Measurements from ENCODE around the gene LSAMP.
A peak's percentile ranks its signal among the peaks of the same experiment; 100 is the strongest.
"Not testable (repeated sequence)": the region's sequence is repeated elsewhere in the genome, so short reads cannot be mapped to it uniquely, and the experiment has no call there.

LSAMP gene

DNA sequence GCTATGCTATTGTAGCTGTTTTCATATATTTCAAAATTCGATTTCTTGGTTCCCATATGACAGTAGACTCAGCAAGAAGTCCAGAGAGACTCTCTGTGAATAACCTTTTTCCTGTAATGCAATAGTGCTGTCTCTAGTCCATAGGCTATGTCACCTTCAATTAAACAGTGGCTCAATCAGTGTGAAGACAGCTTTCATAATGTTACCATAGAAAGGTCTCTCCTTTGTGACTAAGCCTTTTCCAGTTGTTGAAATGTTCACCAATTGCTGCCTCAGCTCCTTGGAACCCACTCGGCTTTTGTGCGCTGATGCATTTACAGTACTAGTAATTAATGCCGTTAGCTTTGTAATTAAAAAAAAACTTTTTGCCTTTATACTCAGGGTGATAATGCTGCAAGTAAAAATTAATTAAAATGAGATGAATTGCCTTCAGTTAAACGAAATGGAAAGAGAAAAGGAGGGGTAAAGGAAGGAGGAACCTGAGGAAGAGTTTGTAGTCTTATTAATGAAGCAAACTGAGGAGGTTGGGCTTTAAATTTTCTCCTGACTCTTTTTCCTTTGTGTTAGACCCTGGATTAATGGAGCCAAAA lies 214.8 kb downstream of the LSAMP start:
- DNase-seq, result no peak

DNA sequence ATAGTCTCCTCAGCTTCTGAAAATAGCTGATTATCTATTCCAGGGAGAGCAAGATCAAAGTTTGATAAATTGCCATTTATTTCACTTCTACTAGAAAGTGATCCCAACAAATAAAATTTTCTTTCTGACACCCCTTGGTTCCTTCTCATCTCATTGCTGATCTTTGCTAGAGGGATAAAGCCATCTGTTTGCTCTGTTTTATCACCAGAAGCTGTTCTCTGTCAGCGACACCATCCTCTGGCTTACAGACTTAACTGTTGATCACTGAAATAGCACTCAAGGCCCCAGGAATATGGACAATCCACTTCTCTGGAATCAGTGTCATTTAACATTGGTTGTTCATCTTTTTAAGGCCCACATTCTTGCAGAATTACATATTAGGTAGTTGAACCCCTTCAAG lies 219.0 kb downstream of the LSAMP start:
- no peak for DNase-seq

DNA sequence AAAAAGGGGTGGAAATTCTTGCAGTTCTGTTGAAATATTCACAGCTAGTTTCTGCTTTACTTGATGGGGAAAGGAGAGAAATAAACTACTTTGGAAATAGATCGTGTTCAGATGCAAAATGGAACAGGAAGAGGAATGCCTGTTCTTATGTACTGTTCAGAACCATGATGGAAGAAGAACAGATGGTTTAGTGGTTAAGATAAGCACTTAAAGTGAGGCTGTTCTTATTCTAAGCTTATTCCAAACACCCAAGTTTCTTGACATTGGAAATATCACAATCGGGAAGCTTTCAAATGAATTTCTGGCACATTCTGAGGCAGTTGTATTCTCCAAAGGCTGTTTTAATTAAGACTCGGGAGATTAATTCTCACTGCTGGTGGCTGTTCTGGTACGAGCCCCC lies 228.5 kb downstream of the LSAMP start:
- DNase-seq, result no peak

DNA sequence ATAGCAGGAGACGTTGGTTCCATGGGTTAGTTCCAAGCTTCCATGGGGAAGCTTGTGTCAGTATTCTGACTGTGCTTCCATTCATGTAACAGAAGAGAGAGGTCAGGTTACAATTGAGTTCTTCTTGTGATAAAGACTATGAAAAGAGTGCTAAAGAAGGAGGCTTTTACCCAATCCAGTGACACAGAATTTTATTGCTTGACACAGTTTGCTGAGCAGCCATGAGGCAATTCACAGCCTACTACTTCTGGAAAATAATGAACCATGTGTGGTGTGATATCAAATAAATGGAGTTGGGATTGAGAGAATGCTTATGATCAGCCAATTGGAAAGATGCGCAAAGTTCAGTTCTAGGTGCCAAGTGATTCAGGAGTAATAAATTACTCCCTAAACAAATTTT lies 233.4 kb downstream of the LSAMP start:
- no peak for DNase-seq

DNA sequence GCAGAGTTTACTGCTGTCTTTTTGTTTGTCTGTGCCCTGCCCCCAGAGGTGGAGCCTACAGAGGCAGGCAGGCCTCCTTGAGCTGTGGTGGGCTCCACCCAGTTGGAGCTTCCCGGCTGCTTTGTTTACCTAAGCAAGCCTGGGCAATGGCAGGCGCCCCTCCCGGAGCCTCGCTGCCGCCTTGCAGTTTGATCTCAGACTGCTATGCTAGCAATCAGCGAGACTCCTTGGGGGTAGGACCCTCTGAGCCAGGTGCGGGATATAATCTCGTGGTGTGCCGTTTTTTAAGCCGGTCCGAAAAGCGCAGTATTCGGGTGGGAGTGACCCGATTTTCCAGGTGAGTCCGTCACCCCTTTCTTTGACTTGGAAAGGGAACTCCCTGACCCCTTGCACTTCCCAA lies 236.5 kb downstream of the LSAMP start:
- DNase-seq, result not testable (repeated sequence)

DNA sequence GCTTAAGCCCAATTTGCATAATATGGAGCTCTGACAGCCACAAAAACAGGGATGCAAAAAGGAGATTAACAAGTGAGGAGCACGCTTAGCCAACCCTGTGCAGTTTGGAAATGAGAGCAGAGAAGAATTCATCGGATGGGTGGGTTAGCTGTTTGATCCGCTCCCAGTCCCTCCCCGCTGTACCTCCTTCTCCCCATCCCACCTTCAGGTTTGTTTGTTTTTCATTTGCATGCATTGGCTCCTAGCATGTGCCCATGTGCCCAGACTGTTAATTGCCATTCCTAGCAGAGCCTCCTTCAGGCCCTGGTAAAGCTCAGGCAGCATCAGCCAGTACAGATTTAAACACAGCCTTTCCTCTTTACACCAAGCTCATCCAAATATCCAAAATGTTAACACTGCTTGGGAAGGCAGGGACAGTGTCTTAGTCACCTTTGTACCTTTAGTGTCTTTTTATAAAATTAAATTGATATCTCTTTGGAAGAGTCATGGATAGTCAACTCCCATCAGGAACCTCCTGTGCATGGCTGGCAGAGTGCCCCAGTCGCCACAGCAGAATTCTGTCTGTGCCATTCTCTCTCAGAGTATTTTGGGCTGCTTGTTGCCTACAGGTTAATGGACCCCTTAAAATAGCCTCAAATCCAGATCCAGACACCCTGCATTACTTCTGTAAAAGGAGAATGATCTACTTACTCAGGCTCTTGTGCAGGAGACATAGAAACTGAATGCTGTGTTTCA lies 244.2 kb downstream of the LSAMP start:
- no peak for DNase-seq

DNA sequence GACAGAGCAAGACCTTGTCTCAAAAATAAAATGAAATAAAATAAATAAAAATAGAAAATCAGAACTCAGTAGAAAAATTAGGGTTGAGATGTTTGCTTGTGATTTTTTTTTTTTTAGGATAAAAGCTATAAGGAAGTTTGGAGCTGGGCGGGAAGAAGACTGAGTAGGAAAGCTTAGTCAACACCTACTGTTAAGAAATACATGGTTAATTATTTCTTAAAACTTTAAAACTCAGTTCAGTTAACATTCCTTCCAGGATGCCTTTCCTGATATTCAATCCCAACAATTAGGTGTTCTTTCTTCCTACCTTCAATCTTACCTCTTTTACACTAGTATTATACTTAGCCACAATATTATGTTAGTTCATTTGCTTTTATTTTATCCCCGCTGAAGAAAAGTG lies 246.2 kb downstream of the LSAMP start:
- no peak for DNase-seq

DNA sequence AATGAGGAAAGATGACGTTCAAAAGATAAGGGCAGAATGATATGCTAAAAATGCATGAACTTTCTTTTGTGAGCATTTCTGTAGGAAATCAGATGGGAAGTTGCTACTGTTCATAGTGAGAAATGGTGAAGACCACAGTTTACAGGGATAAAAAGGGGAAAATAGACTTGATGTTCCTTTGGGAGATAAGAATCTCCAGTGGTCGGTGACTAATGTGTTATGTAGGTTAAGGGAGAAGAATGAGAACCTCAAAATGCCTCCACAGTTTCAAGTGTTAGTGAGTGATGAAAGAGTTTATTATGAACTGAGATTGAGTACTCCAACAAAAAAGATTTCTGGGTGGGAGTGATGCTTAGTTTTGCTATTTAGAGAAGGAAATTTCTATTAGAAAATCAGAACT lies 247.2 kb downstream of the LSAMP start:
- DNase-seq, result no peak

DNA sequence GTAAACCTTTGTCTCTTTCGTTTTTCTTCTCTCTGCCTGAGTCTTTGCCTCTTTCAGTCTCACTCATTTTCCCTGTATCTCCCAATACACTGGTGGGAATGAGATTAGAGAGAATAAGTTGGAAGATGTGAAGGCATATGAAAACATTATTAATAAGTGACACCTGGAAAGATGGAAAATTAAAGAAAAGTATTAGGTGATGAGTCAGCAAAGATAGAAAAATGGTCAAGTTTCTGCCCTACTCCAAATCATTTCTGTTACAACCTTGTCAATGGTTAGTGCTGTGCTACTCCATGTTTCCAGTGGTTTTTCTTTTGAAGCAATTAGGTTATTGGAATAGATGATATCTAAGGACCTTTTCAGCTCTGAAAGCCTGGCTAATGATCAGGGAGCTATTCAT lies 252.8 kb downstream of the LSAMP start:
- DNase-seq, result no peak

DNA sequence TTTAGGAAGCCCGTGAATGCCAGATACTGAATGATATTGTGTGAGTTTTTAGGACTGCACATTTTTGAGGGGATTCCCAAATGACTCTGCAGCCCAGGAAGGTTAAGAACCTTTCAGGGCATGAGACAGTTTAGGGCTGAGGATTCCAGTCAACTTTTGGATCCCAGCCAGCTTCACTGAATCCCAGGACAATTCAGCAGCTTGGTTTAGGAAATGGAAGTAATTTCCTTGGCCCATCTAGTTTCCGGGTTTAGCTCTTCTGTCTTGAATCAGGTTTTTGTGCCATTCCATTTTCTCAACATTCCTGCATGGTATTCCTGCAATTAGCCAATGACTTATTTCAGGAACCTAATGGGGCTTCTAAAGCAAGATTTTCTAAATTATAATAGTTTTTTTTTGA lies 253.9 kb downstream of the LSAMP start:
- DNase-seq, result no peak

DNA sequence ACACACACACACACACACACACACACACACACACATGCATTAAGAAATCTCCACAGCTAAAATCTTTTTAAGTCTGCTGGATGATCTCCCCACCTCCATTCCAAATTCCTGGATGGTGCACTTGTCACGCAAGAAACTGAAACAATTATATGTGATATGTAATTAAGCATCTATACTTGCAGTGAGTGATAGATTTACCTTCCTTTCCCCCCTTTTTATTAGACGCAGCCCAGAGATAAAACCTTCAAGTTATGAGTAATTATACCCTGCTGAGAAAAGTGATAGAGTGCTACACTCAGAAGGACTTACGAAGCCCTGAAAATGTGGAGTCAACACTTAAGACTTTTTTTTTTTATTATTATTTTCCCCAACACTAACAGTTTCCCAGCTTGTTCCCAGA lies 255.2 kb downstream of the LSAMP start:
- DNase-seq, result no peak

DNA sequence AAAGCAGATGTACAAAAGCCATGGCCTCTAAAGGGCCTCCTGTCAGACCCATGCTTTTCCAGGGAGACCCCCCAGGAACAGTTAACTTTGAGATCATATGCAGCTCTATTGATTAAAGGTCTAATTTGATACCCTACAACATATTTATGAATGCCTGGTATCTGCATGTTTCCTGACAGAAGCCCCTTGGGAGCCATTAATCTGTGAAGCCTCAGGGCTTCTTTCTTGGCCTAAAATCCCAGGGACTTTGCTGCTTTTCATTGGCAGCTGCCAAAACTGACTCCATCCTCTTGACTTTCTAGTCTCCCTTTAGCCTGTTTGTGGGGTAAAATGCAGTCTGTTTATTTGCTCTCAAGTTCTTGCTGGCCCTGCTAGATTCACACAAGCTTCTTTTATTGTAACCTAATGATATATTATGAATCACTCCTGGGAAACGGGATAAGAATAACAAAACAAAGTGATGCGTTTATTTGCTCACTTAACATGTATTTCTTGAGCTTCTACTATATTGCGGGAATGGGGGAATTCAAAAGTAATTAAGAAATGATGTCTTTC lies 257.0 kb downstream of the LSAMP start:
- peak; percentile 4 for DNase-seq

DNA sequence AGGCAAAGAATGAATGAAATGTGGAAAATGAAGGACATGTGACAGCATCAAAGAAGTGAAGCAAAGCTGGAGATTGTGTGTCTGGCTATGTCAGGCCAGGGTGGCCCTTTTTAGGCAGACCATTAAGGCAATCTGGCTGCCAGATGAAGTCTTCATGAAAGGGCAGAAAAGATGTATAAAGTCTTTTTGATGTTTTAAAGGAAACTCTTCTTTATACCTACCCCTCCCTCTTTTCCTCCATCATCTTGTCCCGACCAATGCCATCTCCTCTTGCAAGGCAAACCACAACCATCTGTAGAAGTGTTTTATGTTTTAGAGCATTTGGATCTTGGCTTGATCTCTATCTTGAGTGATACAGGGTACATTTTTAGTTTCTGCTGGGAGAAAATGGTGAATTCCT lies 259.2 kb downstream of the LSAMP start:
- DNase-seq, result no peak

DNA sequence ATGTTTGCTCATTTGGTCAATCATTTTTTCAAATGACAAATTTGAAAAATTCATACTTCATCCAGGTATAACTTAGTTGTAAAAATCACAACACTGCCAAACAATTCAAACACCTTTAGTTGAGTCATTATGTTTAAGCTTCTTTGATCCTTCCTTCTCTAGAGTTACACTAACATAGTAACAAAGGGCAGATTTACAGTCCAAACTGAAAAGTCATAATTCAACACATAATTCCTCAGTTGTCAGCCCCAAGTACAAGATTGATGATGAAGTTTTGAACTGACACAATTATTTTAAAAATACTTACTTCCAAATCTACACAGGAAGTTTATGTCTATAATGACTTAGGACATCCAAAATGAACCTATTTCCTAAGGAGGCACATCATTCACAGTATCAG lies 264.1 kb downstream of the LSAMP start:
- no peak for DNase-seq

DNA sequence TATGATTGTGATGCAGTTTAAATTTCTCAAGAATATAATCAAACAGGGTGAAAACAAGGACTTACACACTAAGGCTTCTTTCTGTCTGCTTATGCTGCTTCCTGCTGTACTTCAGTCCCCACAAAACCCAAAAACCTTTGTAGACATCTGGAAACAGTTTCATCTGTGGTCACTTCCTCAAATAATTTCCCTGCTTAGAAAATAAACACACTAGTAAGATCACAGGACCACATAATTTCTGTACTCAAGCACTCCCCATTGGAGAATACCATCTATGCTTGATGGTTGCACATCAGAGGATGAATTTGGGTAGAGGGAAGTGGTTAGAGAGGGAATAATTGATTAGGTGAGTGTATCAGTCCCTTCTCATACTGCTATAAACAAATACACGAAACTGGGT lies 266.2 kb downstream of the LSAMP start:
- DNase-seq, result no peak

DNA sequence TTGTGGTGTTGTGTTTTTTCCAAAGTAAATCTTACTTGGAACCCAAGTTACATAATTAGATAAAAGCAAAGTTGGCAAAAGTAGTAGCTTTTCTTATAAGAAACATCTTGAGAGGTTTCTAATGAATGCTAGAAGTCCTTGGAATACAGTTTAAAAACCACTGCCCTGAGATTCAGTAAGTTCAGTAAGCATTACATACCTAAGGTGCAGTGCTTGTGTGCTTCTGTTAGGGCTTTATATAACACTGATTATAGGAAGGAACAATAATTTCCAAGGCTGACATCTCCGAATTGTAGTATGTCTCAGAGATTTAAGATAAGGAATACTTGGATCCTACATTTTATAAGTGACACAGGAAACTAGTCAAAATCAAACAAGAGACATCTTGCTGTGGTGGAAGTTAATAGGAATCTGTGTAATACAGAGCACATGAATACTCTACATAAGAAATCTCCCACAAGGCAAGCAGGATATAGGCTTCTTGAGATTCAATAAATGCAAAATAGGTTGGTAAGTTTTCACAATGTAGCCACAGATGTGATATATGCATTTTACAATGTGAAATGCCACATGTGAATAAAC lies 268.2 kb downstream of the LSAMP start:
- no peak for DNase-seq

DNA sequence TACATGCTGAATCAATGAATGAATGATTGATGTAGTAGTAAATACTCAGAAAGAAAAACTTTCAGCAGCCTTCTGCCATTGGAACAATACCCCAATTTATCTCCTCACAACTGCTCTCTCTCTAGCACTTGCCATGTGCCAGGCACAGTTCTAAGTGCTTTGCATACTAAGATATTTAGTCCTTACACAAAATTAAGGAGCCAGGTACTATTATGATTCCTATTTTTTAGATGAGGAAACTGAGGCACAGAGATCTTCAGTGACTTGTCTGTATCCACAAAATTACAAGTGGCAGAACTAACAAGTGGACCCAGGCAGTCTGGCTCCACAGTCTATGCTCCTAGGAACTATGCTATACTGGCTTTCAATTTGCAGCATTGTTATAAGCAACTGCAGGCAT lies 279.2 kb downstream of the LSAMP start:
- DNase-seq, result no peak

DNA sequence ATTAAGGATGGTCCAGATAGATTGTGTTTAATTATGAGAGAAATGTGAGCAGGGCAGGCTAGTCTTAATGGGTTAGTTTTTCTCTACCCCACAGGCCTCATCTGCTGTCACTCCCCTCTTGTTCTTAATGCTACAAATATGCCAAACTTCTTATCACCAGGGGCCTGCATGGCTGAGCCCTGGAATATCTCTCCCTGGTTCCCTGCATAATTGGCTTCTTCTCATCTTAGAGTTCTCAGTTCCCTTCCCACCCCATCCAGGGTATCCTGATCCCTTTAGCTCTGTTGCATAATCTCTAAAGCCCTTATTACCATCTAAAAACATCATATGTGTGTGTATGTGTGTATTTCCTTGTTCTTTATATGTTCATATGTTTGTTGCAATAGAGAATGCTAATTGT lies 279.6 kb downstream of the LSAMP start:
- DNase-seq, result no peak

DNA sequence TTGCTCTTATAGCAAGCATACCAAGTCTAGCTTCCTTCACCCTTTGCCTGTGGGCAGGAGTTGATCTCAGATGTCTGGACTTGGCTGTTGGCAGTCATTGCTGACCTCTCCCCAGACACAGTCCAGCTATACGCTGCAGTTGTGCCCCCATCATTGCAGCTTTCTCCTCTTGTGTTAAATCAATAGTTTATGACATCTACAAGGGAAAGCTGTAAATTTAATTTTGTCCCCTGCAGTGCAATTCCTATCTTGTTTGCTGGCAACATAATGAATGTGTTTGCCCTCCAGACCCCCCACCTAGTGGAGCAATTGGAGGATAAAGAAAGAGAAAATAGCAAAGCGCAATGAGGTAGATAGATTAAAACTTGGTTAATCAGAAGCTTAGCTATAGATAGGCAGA lies 280.2 kb downstream of the LSAMP start:
- DNase-seq, result no peak

DNA sequence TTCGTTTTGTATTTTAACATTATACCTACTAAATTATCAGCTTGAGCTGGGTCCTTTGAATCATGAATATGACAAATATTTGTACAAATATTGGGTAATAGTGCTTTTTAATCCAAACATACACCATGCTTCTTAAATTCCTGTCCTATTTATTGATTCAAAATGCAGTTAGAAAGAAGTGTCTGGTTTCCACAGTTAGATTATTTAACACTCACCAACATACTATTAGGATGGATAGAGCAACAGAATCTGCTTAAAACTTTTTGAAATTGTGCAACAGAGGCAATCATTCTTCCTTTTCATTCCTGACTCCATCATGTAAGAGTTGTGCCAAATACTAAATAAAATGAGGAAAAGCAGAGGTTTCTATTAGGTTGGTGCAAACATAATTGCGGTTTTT lies 281.2 kb downstream of the LSAMP start:
- no peak for DNase-seq

DNA sequence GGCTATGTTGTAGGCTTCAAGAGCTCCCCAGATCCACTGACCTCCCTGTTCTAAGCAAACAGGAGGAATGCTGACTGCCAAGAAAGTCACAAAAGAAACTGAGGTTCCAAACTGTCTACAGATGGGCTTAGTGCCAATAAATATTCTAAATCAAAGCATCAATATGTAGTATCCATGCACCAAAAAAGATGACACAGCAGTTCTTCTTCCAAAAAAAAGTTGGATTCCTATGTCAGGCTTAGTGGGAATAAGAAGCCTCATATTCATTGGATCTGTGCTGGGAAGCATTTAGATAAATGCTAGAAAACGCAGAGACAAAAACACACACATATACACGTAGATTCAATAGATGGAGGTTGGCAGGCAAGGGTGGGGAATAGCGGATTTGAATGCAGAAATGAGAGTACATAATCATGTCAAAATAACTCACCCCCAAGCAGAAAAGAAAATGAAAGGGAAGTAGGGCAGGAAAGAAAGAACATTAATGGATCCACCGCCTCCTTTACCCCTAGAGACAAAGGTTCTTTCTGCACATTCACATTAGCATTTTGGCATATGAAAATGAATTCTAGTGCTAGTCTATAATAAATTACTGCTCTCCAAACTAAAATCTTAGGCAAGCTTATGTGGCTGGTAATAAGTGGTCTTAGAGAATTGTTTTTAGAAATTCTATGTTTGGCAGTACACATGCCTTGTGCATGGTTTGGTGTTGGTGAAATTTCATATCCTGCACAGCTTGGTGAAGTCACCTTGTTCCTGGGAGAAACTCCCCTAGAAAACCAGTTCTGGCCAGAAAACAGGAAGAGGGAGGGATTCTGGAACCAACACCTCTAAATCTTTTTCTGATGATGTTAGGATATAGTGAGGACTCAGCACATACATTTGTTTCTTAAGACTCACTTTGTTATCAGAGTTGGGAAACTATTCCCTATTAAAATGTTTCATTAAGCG lies 283.4 kb downstream of the LSAMP start:
- DNase-seq, result no peak

DNA sequence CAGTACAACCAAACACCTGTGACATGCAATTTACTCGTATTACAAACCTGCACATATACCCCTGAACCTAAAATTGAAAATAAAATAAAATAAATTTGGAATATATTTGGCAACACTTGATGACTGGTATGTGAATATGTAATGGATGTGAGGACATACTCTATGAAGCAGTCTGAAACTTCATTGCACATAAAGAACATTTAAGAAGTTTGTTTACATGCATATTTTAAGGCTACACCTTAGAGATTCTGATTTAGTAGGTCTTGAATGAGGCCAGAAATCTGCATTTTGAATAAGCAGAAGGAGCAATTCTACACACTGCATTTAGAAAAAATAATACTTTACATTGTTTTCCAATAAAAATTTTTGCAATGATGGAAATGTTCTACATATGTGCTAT lies 284.7 kb downstream of the LSAMP start:
- no peak for DNase-seq

DNA sequence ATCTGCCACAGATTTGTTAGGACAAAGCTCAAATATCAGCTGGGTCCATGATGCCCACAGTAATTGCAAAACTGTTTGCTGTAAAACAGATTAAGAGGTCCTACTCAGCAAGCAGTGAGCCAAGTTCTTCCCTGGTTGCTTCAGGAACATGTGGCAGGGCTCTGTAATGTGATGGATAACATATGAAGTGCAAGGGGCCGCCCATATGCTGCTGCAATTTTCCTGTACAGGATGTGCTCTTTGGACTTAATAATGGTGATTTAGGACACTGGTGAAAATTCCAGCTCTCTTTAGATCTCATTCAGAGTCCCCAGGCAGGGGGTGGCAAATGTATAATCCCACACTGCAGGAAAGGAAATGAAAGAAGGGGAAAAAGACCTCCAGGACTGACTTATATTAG lies 289.4 kb downstream of the LSAMP start:
- DNase-seq, result no peak

Data from T1000 (cell line).